Fibroblast of lung (primary cell): Measurements from ENCODE around the gene ANKRD13A.

Experiments
- CTCF ChIP-seq, 2 donors: IDR thresholded peaks in 1 of 2; conservative IDR thresholded peaks in 1 of 2; 1 replicate in 1 of 2; 2 replicates in 1 of 2; pipeline ENCODE4 v1.5.1; 2011 to 2012; ENCODE audit warnings: low read length in 2 of 2, control low read depth in 1 of 2, inconsistent platforms in 1 of 2, low read depth in 1 of 2, mild to moderate bottlenecking in 1 of 2
- EZH2 ChIP-seq: IDR thresholded peaks from 2 replicates; pipeline ENCODE4 v1.5.1; 2012; ENCODE audit warnings: low read length, control low read depth, mild to moderate bottlenecking; ENCODE audit errors: missing control alignments

- no peak for TF ChIP-seq CTCF (conservative IDR thresholded peaks at IDR 0.05 in 1 of 2, IDR thresholded peaks at IDR 0.05 in 1 of 2; ENCODE audit: low read depth in 1 of 2, low read length in 2 of 2)
- TF ChIP-seq EZH2, result no peak
Measured at GRCh38 chr12:110012659-110013058, 13.4 kb downstream of the ANKRD13A start.
